T follicular helper cell (primary cell): ENCODE data around the gene CDKN3.
"Not testable (repeated sequence)": the region's sequence is repeated elsewhere in the genome, so short reads cannot be mapped to it uniquely, and the experiment has no call there.

Experiments
- DNase-seq: peaks from one replicate; pipeline ENCODE4 v3.0.0-alpha.2; 2020; ENCODE audit warnings: low read depth

Gene CDKN3

DNA sequence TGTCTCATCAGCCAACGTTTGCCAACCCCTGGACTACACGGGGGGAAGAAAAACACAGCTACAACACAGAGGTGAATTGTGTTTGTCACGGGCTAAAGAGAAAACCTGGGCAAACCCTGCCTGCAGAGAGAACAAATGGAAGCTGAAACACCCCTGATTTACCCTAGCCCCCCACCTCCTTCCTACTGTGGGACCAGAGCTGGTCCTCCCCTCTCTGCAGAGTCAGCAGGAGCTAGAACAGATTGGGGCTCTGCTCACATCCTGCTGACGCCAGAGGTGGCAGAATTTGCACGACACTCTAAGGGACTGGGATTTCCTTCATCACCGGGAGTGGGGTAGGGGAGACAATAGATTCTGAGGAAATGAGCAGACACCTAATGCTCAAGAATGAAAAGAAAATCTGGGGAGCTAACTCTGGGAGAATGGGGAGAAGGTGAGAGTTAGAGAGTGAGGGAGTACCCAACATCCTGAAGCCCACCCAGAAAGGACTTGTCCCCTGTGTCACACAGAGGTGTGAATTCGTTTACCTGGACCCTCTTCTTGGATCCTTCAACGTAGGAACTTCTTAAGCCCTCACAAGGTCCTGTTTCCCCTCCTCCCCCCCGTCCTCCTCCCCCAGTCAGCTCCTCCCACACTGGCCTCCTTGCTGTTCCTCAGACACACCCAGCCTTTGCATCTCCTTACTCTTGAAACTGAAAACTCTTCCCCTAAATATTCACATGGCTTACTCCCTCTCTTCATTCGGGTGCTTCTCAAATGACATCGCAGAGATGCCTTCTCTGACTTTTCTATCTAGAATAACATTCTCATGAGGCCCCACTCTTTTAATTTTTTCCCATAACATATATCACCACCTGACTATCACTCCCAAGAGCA lies 26.2 kb upstream of the CDKN3 start:
- DNase-seq: no peak

- DNase-seq: no peak
These were observed 22.5 kb upstream of the CDKN3 start for GRCh38 chr14:54374117-54374884.

DNA sequence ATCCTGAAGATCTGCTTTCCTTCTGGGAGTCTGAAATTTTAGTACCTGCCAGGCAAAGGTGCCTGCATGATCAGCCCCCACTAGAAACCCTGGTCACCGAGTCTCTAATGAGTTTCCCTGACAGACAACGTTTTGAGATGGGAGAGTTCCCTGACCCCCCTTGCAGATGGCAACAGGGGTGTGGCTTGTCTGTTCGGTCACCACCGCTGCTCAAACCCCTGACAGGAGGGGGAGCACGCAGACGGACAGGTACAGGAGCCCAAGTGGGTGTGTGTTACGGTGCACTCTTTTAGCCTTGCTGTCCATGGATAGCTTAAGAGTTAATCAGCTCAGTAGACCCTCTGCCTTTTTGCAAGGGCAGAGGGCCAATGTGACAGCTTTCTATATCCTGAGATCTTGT lies 19.3 kb upstream of the CDKN3 start:
- DNase-seq: no peak

- DNase-seq: not testable (repeated sequence)
These were observed 17.9 kb upstream of the CDKN3 start for GRCh38 chr14:54378893-54379292.

DNA sequence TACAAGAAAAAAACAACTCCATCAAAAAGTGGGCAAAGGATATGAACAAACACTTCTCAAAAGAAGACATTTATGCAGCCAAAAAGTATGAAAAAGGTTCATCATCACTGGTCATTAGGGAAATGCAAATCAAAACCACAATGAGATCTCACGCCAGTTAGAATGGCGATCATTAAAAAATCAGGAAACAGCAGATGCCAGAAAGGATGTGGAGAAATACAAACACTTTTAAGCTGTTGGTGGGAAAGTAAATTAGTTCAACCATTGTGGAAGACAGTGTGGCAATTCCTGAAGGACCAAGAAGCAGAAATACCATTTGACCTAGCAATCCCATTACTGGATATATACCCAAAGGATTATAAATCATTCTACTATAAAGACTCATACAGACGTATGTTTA lies 16.2 kb upstream of the CDKN3 start:
- not testable (repeated sequence) for DNase-seq

GRCh38 chr14:54381821-54382220 lies 15.0 kb upstream of the CDKN3 start:
- DNase-seq: no peak

- no peak for DNase-seq
These were observed 13.0 kb upstream of the CDKN3 start for GRCh38 chr14:54383835-54384234.

- no peak for DNase-seq
These were observed 11.3 kb upstream of the CDKN3 start for GRCh38 chr14:54385556-54385955.

- DNase-seq: no peak
These were observed 9.5 kb upstream of the CDKN3 start for GRCh38 chr14:54387328-54387727.

- DNase-seq: no peak
These were observed 4.5 kb upstream of the CDKN3 start for GRCh38 chr14:54392131-54392859.

DNA sequence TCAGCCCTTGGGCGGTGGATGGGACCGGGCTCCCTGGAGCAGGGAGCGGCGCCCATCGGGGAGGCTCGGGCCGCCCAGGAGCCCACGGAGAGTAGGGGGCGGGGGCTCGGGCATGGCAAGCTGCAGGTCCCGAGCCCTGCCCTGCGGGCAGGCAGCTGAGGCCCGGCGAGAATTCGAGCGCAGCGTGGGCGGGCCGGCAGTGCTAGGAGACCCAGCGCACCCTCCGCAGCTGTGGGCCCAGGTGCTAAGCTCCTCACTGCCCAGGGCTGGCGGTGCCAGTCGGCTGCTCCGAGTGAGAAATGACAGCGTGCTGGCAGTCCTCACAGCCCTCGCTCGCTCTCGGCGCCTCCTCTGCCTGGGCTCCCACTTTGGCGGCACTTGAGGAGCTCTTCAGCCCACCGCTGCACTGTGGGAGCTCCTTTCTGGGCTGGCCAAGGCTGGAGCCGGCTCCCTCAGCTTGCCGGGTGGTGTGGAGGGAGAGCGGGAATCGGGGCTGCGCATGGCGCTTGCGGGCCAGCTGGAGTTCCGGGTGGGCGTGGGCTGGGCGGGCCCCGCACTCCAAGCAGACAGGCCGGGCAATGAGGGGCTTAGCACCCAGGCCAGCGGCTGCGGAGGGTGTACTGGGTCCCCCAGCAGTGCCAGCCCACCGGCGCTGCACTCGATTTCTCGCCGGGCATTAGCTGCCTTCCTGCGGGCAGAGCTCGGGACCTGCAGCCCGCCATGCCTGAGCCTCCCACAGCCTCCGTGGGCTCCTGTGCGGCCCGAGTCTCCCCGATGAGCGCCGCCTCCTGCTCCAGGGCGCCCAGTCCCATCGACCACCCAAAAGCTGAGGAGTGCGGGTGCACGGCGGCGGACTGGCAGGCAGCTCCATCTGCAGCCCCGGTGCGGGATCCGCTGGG lies 3.6 kb upstream of the CDKN3 start:
- DNase-seq: not testable (repeated sequence)

DNA sequence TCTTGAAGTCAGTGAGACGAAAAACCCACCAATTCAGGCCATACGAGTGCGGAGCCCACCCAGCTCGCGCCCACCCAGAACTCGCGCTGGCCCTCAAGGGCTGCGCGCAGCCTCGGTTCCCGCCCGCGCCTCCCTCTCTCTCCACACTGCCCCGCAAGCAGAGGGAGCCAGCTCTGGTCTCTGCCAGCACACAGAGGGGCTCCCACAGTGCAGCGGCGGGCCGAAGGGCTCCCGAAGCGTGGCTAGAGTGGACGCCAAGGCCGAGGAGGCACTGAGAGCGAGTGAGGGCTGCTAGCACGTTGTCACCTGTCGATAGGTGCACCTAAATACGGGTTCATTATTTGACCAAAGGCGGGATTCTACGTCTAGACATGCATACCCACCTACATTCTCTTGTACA lies 2.2 kb upstream of the CDKN3 start:
- DNase-seq: no peak

GRCh38 chr14:54395284-54395683 lies 1.5 kb upstream of the CDKN3 start:
- no peak for DNase-seq

DNA sequence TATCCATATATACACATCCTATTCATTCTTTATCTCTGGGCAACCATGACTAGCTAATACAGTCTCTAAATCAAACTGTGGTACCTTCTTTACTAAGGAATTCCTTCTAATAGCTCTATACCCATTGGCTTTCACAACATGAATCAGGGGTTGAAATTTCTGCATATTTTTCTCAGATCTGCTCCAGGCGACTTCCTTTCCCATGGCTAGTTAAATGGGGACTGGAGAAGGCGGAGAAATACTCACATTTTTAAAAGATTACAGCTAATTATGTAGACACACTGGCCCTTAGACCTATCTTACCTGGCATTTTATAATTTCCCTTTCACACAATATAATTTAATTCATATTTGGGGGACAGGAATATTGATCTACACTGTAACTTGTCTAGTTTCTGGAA lies 1.1 kb upstream of the CDKN3 start:
- DNase-seq: no peak

GRCh38 chr14:54396183-54396492 lies 669 bp upstream of the CDKN3 start:
- DNase-seq: no peak

- no peak for DNase-seq
These were observed 2.8 kb downstream of the CDKN3 start for GRCh38 chr14:54399560-54399959.

- not testable (repeated sequence) for DNase-seq
These were observed 6.7 kb downstream of the CDKN3 start for GRCh38 chr14:54403401-54404005.

DNA sequence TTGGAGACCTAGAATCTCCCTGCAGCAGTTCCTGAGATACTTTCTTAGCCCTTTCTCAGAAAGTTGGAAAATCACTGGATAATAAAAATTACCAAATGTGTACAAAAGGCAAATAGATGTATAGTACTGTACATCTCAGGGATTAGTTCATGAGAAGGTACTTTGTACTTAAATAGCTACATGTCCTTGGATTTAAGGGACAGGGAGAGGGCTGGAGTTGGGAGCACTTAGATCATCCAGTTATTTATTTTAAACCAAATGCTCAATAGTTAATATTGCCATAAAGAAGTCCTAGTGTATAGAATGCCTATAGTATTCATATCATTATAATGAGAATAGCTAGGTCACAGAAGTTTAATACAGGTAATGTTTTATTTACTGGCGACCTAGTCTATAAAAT lies 13.4 kb downstream of the CDKN3 start:
- DNase-seq: no peak

GRCh38 chr14:54411371-54411770 lies 14.6 kb downstream of the CDKN3 start:
- DNase-seq: no peak

- no peak for DNase-seq
These were observed 23.8 kb downstream of the CDKN3 start for GRCh38 chr14:54420478-54421142.

DNA sequence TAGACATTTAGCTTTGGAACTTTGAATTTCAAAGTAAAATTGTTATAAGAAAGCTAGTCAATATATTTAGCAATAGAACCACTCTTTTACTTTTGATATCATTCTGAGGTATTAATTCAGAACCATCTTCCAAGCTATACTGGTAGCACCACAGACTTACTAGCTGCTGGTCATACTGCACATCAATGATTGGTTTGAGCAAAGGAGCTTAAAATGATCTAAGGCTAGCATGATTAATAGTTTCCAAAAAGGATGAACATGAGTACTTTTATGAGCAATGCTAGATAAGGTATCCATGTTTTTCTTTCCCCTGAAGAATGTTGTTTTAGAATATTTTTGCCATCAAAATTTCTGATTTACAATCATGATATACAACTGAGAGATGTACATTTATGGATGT lies 27.2 kb downstream of the CDKN3 start:
- no peak for DNase-seq
